WTC11 (cell line): ENCODE data around the gene MYLK2. TPM values are rescaled to one million over a fixed set of nuclear protein-coding genes. Genes with fewer than 3 reads are reported as not detected.

Experiments
- ATAC-seq: fragments of 200-7000 bp; cut with Tn5 transposase; 2 replicates; pipeline ENCODE4 v1.10.0; 2021; ENCODE audit warnings: mild to moderate bottlenecking, moderate library complexity
- CTCF ChIA-PET: fragments of 300-600 bp; sonication (Branson Sonifier 250); formaldehyde crosslinking; loops from one replicate; lab custom pipeline; 2021; ENCODE audit warnings: antibody characterized with exemption; lab: Charles Lee
- POLR2A ChIA-PET: fragments of 350-600 bp; sonication (Branson Sonifier 250); formaldehyde crosslinking; loops from one replicate; lab custom pipeline; 2021; ENCODE audit warnings: antibody characterized with exemption; lab: Charles Lee
- DNase-seq: peaks from one replicate; pipeline ENCODE4 v3.0.0; 2021; ENCODE audit warnings: low spot score
- H3K27ac Mint-ChIP-seq: 2 replicates; pipeline ENCODE4 v1.8.0; 2021; ENCODE audit warnings: mixed read lengths
- H3K27me3 Mint-ChIP-seq: 2 replicates; pipeline ENCODE4 v1.8.0; 2021; ENCODE audit warnings: low read depth, mild to moderate bottlenecking, moderate library complexity, mixed read lengths
- H3K36me3 Mint-ChIP-seq: 2 replicates; pipeline ENCODE4 v1.8.0; 2021; ENCODE audit warnings: mixed read lengths
- H3K4me1 Mint-ChIP-seq: 2 replicates; pipeline ENCODE4 v1.8.0; 2022; ENCODE audit warnings: mixed read lengths
- H3K4me3 Mint-ChIP-seq: 2 replicates; pipeline ENCODE4 v1.8.0; 2021; ENCODE audit warnings: mild to moderate bottlenecking, moderate library complexity, mixed read lengths
- H3K9me3 Mint-ChIP-seq: 2 replicates; pipeline ENCODE4 v1.8.0; 2021; ENCODE audit warnings: mixed read lengths
- CREB1 ChIP-seq: sonication (generic); formaldehyde crosslinking; IDR thresholded peaks from 2 replicates; pipeline ENCODE4 v1.8.0; 2023; ENCODE audit warnings: mild to moderate bottlenecking, missing genetic modification reagents
- FOXK1 ChIP-seq: sonication (generic); formaldehyde crosslinking; IDR thresholded peaks from 2 replicates; pipeline ENCODE4 v1.8.0; 2022; ENCODE audit warnings: mild to moderate bottlenecking, moderate library complexity, missing genetic modification reagents
- JUN ChIP-seq: sonication (generic); formaldehyde crosslinking; IDR thresholded peaks from 2 replicates; pipeline ENCODE4 v1.8.0; 2023; ENCODE audit warnings: mild to moderate bottlenecking, missing genetic modification reagents
- NFE2L1 ChIP-seq: sonication (generic); formaldehyde crosslinking; IDR thresholded peaks from 2 replicates; pipeline ENCODE4 v1.8.1; 2023; ENCODE audit warnings: missing genetic modification reagents
- NR1H2 ChIP-seq: sonication (generic); formaldehyde crosslinking; IDR thresholded peaks from 2 replicates; pipeline ENCODE4 v1.9.0; 2021; ENCODE audit warnings: mild to moderate bottlenecking, moderate library complexity, missing genetic modification reagents
- SP1 ChIP-seq: sonication (generic); formaldehyde crosslinking; conservative IDR thresholded peaks from 2 replicates; pipeline ENCODE4 v1.8.1; 2022; ENCODE audit warnings: missing genetic modification reagents
- TCF7 ChIP-seq: sonication (generic); formaldehyde crosslinking; IDR thresholded peaks from 2 replicates; pipeline ENCODE4 v1.8.0; 2022; ENCODE audit warnings: mild to moderate bottlenecking, low read depth, missing genetic modification reagents, moderate library complexity
- TEAD4 ChIP-seq: sonication (generic); formaldehyde crosslinking; IDR thresholded peaks from 2 replicates; pipeline ENCODE4 v1.8.0; 2022; ENCODE audit warnings: mild to moderate bottlenecking, missing genetic modification reagents
- total RNA-seq: library from RNA; stranded (reverse); gene quantifications from 3 replicates; pipeline ENCODE4 v1.2.3, GENCODE V29; 2021
- TF ChIP-seq, protein P1 (sequence below): sonication (generic); formaldehyde crosslinking; IDR thresholded peaks from 2 replicates; pipeline ENCODE4 v1.8.1; 2022; ENCODE audit warnings: low read depth, missing genetic modification reagents, borderline replicate concordance
- TF ChIP-seq, protein P2 (sequence below): sonication (generic); formaldehyde crosslinking; IDR thresholded peaks from 2 replicates; pipeline ENCODE4 v1.8.0; 2022; ENCODE audit warnings: mild to moderate bottlenecking, missing genetic modification reagents
- TF ChIP-seq, protein P3 (sequence below): sonication (generic); formaldehyde crosslinking; IDR thresholded peaks from 2 replicates; pipeline ENCODE4 v1.8.0; 2022; ENCODE audit warnings: mild to moderate bottlenecking, missing genetic modification reagents
- TF ChIP-seq, protein P4 (sequence below): fragments of 250-450 bp; sonication (Bioruptor Pico); IDR thresholded peaks from 2 replicates; pipeline ENCODE4 v1.9.0; 2021; ENCODE audit warnings: moderate library complexity, mild to moderate bottlenecking, inconsistent platforms, borderline replicate concordance
- TF ChIP-seq, protein P5 (sequence below): sonication (generic); formaldehyde crosslinking; IDR thresholded peaks from 2 replicates; pipeline ENCODE4 v1.8.1; 2023; ENCODE audit warnings: mild to moderate bottlenecking, missing genetic modification reagents, borderline replicate concordance
- TF ChIP-seq, protein P6 (sequence below): sonication (generic); formaldehyde crosslinking; IDR thresholded peaks from 2 replicates; pipeline ENCODE4 v1.8.0; 2023; ENCODE audit warnings: mild to moderate bottlenecking, missing genetic modification reagents

MYLK2 gene
- total RNA-seq, 1 experiment from 2014 or later, result 0.28 TPM

DNA sequence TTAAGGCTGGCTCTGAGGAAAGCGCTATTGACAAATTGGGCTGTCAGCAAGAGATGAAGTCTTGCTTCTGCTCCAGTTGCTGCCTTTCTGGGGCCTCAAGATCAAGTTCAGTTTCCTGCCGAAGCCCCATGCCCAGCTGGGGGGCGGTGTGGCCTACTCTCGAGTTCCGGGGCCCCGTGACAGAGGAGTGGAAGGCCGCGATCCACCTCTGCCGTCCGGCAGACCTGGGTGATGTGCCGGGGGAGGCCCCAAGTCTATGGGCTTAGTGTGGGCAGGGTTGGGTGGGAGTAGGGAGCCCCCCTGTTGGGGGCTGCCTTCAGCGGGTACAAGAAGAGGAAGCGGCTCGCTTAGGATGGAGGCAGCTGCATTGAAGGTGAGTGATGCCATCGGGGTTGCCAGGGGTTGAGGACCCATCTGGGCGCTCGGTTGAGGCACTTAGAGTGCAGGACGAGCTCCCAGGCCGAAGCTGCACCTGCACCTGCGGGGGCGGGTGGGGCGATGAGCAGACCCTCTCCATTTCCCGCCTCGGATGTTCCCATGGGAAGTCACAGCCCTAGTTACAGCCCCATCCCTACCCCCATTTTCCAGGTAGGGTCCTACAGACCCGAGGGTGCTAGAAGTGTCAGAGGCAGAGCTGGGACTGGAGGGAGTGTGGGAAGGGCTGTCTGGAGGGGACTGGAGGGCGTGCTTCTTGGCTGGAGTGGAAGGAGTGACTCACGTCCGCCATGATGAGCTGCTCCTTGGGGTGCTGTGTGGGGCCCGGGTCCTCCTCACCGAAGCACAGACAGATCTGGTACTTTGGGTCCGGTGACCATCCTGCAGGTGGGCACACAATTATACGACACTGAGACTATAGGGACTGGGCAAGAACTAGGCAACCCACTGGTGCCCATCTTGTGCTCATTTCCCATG lies 29.2 kb downstream of the MYLK2 start:
- Mint-ChIP-seq H3K4me3 (no peak overlapping the region), H3K9me3 (no peaks in the 10 kb centered on the region), H3K27me3 (peaks cover 40% of the 10 kb centered on the region), H3K4me1 (peaks cover 7% of the 10 kb centered on the region; the same call in 1 of the 2 replicates), H3K27ac (no peak overlapping the region), H3K36me3 (no peaks in the 10 kb centered on the region)
- TF ChIP-seq, protein P1, sequence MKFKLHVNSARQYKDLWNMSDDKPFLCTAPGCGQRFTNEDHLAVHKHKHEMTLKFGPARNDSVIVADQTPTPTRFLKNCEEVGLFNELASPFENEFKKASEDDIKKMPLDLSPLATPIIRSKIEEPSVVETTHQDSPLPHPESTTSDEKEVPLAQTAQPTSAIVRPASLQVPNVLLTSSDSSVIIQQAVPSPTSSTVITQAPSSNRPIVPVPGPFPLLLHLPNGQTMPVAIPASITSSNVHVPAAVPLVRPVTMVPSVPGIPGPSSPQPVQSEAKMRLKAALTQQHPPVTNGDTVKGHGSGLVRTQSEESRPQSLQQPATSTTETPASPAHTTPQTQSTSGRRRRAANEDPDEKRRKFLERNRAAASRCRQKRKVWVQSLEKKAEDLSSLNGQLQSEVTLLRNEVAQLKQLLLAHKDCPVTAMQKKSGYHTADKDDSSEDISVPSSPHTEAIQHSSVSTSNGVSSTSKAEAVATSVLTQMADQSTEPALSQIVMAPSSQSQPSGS (CRISPR knock-in tag), result no peak
- TF ChIP-seq, protein P2, sequence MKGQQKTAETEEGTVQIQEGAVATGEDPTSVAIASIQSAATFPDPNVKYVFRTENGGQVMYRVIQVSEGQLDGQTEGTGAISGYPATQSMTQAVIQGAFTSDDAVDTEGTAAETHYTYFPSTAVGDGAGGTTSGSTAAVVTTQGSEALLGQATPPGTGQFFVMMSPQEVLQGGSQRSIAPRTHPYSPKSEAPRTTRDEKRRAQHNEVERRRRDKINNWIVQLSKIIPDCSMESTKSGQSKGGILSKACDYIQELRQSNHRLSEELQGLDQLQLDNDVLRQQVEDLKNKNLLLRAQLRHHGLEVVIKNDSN (CRISPR knock-in tag), result no peak
- TF ChIP-seq NR1H2 (no peak), TEAD4 (CRISPR knock-in tag) (no peak)
- ChIA-PET POLR2A (no interaction called here), CTCF (interaction anchor here (0.6 to 3.9 kb wide), 7 partner anchors 10 to 308 kb away, joined by 3 to 38 read pairs (median 4); no protein-coding TSS in a partner anchor)
- ATAC-seq (no peak), DNase-seq (no peak)

DNA sequence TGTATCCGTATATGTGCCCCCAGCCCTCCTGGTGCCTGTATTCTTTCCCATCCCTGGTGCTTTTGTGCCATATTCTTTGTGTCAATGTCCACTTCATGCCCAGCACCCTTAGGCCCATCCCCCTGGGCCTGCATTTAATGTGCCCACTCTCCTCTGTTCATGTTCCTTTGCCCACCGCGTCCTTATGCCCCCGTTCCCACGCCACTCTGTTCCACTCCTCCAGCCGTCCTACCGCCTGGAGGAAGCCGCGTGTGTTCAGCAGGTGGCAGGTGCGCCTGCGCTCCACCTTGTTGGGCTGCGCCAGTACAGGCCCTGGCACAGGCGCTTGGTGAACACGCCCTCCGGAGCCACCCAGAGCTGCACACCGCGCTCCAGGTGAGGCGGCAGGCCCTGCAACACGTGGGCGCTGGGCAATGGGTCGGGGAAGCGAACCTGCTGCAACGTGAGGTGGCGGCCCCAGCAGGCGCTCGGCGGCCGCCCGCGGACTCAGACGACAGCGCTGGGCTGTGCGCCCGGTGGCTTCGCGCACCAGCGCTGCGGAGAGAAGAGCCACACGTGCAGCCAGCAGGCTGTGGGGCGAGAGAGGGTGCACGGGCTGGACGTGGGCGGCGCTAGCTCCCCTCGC lies 30.3 kb downstream of the MYLK2 start:
- no peak; the same call in 1 of the 2 replicates for ATAC-seq
- DNase-seq, result no peak
- H3K27me3 Mint-ChIP-seq, result peaks cover 40% of the 10 kb centered on the region
- H3K27ac Mint-ChIP-seq, result no peak overlapping the region
- H3K9me3 Mint-ChIP-seq, result no peaks in the 10 kb centered on the region
- 0 out of 2 replicates have a peak, but pooled peaks cover 4% of the 10 kb centered on the region for H3K4me1 Mint-ChIP-seq
- CTCF ChIA-PET, result interaction anchor here (0.6 to 4.4 kb wide), 8 partner anchors 11 to 188 kb away, joined by 3 to 96 read pairs (median 28); partner anchors contain the start of gene PDRG1
- H3K36me3 Mint-ChIP-seq, result no peaks in the 10 kb centered on the region
- no peak overlapping the region for H3K4me3 Mint-ChIP-seq
- TF ChIP-seq, protein P3, sequence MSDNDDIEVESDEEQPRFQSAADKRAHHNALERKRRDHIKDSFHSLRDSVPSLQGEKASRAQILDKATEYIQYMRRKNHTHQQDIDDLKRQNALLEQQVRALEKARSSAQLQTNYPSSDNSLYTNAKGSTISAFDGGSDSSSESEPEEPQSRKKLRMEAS (CRISPR knock-in tag), result peak; percentile 70
- no peak for TF ChIP-seq FOXK1 (CRISPR knock-in tag)
- TF ChIP-seq, protein P2 (CRISPR knock-in tag), result peak; percentile 22; the same call in 1 of the 2 replicates
- TF ChIP-seq, protein P4, sequence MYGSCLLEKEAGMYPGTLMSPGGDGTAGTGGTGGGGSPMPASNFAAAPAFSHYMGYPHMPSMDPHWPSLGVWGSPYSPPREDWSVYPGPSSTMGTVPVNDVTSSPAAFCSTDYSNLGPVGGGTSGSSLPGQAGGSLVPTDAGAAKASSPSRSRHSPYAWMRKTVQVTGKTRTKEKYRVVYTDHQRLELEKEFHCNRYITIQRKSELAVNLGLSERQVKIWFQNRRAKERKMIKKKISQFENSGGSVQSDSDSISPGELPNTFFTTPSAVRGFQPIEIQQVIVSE (CRISPR knock-in tag), result no peak
- 0 out of 2 replicates have a peak, but pooled peaks have one; percentile 51 for TF ChIP-seq JUN
- POLR2A ChIA-PET, result no interaction called here

DNA sequence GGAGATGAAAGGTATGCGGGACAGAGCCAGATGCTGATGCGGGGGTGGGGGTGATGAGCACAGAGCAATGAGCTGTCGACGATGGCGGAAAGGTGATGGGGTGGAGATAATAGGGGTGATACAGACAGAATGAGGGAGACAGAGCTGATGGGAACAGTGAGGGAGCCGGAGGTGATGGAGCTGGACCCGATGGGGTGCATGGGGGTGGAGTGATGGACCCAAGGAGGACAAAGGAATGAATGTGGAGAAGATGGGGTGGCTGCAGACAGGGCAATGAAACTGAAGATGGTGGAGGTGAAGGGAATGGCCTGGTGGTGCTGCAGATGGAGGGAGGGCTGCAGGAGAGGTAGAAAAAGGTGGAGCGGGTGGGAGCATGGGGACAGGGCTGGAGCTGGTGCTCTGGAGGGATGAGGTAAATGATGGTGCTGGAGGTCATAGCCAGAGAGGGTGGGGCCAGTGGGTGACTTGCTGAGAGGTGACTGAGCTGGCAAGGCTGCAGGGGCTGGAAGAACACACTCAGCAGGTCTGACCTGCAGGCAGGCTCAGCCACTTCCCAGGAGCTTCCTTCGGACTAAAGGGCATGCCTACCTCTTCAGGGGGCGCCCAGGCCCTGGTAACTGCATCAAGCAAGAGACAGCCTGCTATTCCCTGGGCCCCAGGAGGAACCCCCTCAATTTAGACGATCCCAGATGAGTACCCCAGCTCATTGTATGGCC lies 32.2 kb downstream of the MYLK2 start:
- ChIA-PET CTCF (interaction anchor here (0.5 to 4.4 kb wide), 20 partner anchors 9 to 968 kb away, joined by 3 to 96 read pairs (median 18); partner anchors contain the start of genes MAPRE1, PDRG1 and XKR7), POLR2A (interaction anchor here (0.6 to 0.7 kb wide), 2 partner anchors 96 to 116 kb away, joined by 3 to 4 read pairs; partner anchors contain the start of gene XKR7)
- Mint-ChIP-seq H3K36me3 (no peaks in the 10 kb centered on the region), H3K4me1 (0 out of 2 replicates have a peak, but pooled peaks cover 4% of the 10 kb centered on the region), H3K9me3 (no peaks in the 10 kb centered on the region), H3K27me3 (peaks cover 40% of the 10 kb centered on the region), H3K27ac (no peak overlapping the region), H3K4me3 (no peak overlapping the region)
- DNase-seq (no peak), ATAC-seq (no peak)
- TF ChIP-seq CREB1 (no peak), SP1 (CRISPR knock-in tag) (no peak), TCF7 (no peak), NFE2L1 (CRISPR knock-in tag) (no peak)
- TF ChIP-seq, protein P2 (CRISPR knock-in tag), result no peak
- TF ChIP-seq, protein P5, sequence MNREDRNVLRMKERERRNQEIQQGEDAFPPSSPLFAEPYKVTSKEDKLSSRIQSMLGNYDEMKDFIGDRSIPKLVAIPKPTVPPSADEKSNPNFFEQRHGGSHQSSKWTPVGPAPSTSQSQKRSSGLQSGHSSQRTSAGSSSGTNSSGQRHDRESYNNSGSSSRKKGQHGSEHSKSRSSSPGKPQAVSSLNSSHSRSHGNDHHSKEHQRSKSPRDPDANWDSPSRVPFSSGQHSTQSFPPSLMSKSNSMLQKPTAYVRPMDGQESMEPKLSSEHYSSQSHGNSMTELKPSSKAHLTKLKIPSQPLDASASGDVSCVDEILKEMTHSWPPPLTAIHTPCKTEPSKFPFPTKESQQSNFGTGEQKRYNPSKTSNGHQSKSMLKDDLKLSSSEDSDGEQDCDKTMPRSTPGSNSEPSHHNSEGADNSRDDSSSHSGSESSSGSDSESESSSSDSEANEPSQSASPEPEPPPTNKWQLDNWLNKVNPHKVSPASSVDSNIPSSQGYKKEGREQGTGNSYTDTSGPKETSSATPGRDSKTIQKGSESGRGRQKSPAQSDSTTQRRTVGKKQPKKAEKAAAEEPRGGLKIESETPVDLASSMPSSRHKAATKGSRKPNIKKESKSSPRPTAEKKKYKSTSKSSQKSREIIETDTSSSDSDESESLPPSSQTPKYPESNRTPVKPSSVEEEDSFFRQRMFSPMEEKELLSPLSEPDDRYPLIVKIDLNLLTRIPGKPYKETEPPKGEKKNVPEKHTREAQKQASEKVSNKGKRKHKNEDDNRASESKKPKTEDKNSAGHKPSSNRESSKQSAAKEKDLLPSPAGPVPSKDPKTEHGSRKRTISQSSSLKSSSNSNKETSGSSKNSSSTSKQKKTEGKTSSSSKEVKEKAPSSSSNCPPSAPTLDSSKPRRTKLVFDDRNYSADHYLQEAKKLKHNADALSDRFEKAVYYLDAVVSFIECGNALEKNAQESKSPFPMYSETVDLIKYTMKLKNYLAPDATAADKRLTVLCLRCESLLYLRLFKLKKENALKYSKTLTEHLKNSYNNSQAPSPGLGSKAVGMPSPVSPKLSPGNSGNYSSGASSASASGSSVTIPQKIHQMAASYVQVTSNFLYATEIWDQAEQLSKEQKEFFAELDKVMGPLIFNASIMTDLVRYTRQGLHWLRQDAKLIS (CRISPR knock-in tag), result no peak
- TF ChIP-seq, protein P6, sequence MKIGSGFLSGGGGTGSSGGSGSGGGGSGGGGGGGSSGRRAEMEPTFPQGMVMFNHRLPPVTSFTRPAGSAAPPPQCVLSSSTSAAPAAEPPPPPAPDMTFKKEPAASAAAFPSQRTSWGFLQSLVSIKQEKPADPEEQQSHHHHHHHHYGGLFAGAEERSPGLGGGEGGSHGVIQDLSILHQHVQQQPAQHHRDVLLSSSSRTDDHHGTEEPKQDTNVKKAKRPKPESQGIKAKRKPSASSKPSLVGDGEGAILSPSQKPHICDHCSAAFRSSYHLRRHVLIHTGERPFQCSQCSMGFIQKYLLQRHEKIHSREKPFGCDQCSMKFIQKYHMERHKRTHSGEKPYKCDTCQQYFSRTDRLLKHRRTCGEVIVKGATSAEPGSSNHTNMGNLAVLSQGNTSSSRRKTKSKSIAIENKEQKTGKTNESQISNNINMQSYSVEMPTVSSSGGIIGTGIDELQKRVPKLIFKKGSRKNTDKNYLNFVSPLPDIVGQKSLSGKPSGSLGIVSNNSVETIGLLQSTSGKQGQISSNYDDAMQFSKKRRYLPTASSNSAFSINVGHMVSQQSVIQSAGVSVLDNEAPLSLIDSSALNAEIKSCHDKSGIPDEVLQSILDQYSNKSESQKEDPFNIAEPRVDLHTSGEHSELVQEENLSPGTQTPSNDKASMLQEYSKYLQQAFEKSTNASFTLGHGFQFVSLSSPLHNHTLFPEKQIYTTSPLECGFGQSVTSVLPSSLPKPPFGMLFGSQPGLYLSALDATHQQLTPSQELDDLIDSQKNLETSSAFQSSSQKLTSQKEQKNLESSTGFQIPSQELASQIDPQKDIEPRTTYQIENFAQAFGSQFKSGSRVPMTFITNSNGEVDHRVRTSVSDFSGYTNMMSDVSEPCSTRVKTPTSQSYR, result no peak
